Stimulated activated naive CD8-positive, alpha-beta T cell treated with anti-CD3 and anti-CD28 coated beads, Interleukin-15, amount 100 ng/mL, for 72 hours (primary cell): ENCODE measurements around the gene CYP4F2.
"Not testable (repeated sequence)": the region's sequence is repeated elsewhere in the genome, so short reads cannot be mapped to it uniquely, and the experiment has no call there.

Experiments
- ATAC-seq: fragments of 150-1000 bp; cut with Tn5 transposase; 2 replicates; pipeline ENCODE4 v1.10.0; 2021; ENCODE audit warnings: mild to moderate bottlenecking, moderate library complexity
- DNase-seq, 2 donors: peaks; one replicate each; pipeline ENCODE4 v3.0.0; 2021 to 2022
- H3K27ac Mint-ChIP-seq, 2 donors: one replicate each; pipeline ENCODE4 v1.8.0; 2022; ENCODE audit warnings: mild to moderate bottlenecking in 2 of 2, mixed read lengths in 2 of 2, moderate library complexity in 2 of 2
- H3K27me3 Mint-ChIP-seq: one replicate; pipeline ENCODE4 v1.8.0; 2022; ENCODE audit warnings: mixed read lengths
- H3K4me1 Mint-ChIP-seq: one replicate; pipeline ENCODE4 v1.8.0; 2022; ENCODE audit warnings: mild to moderate bottlenecking, mixed read lengths
- H3K4me3 Mint-ChIP-seq, 2 donors: one replicate each; pipeline ENCODE4 v1.8.0; 2022; ENCODE audit warnings: mild to moderate bottlenecking in 2 of 2, mixed read lengths in 2 of 2, moderate library complexity in 1 of 2
- H3K9me3 Mint-ChIP-seq, 2 donors: one replicate each; pipeline ENCODE4 v1.8.0; 2022; ENCODE audit warnings: mixed read lengths in 2 of 2

The CYP4F2 gene, protein sequence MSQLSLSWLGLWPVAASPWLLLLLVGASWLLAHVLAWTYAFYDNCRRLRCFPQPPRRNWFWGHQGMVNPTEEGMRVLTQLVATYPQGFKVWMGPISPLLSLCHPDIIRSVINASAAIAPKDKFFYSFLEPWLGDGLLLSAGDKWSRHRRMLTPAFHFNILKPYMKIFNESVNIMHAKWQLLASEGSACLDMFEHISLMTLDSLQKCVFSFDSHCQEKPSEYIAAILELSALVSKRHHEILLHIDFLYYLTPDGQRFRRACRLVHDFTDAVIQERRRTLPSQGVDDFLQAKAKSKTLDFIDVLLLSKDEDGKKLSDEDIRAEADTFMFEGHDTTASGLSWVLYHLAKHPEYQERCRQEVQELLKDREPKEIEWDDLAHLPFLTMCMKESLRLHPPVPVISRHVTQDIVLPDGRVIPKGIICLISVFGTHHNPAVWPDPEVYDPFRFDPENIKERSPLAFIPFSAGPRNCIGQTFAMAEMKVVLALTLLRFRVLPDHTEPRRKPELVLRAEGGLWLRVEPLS

DNA sequence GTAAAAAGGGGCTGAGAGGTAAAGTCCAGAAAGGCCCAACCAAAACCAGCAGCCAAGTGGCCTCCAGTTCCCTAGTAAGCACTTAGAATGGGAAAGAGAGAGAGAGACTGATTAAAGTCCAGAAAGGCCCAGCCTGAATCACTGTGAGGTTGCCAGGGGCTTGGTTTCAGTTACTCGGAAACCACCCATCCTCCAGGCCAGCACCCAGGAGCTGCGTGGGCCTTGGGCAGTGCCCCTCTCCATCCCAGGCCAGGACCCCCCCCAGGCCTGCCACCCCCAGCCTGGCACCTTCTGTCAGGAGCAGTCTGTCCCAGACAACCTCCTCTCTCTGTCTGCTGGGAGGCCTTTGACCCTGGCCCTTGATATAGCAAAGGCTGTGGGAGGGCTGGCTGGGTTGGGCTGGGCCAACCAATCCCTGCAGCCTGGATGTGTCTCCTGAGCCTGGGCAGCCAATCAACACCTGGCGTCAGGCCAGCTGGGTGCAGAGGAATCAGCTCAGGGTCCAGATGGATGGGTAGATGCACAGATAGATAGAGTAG lies at the start of gene CYP4F2:
TSS of gene CYP4F2 (minus strand) at position 337 of the 539 bp plus-strand sequence. CDS start 463 bp downstream, outside the sequence.
- peaks cover 18% of the 10 kb centered on the region for H3K27me3 Mint-ChIP-seq

DNA sequence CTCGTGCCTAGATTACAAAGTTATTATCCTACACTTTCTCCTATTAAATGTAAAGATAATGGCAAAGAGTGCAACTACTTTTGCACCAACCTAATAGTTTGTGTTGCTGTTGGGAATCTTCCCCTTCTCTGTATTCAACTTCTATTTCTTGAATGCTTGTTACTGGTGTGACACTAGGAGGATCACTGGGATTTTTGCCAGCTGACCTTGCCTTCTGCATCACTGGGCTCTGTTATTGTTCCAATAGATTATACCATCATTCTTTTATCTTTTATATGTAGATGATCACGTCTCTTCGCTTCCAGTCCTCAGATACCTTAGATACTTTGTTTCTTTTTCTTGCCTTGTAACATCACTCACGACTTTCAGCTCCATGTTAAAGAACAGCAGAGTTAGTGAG lies 47.4 kb upstream of the CYP4F2 start:
- no peak overlapping the region for H3K27ac Mint-ChIP-seq
- DNase-seq, result no peak
- no peak for ATAC-seq
- H3K4me3 Mint-ChIP-seq, result no peak overlapping the region
- peaks cover 20 to 21% of the 10 kb centered on the region in 2 donors for H3K9me3 Mint-ChIP-seq
- peaks cover 41% of the 10 kb centered on the region for H3K27me3 Mint-ChIP-seq
- H3K4me1 Mint-ChIP-seq, result no peaks in the 10 kb centered on the region

More for the DNA sequence above, at the start of gene CYP4F2:
- DNase-seq (no peak), ATAC-seq (no peak)
- Mint-ChIP-seq H3K9me3 (no peaks in the 10 kb centered on the region), H3K27ac (peak within 1 kb of the TSS in 1 of 2 donors; percentile 15), H3K4me3 (no peak within 1 kb of the TSS), H3K4me1 (peaks cover 7% of the 10 kb centered on the region)

DNA sequence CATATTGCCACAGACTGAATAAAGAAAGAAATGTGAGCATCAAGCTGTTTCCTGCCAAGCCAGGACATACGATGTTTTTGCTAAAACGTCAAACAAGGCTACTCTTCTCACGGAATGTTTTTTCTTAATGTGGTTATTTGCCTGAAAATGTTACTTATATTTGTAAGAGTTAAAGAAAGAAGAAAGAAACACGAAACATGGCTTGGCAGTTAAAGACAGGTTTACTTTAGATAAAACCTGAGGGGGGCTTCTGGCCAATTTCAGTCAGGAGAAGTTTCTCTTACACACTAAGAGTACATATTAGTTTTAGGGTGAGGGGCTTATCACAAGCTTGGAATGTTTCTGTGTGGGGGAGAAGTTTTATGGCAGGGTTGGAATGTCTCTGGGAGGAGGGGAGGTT lies 46.5 kb upstream of the CYP4F2 start:
- no peak for DNase-seq
- no peak overlapping the region for H3K4me3 Mint-ChIP-seq
- H3K27ac Mint-ChIP-seq, result peak overlapping the region in 1 of 2 donors; percentile 15
- peaks cover 38% of the 10 kb centered on the region for H3K27me3 Mint-ChIP-seq
- no peak for ATAC-seq
- no peaks in the 10 kb centered on the region for H3K4me1 Mint-ChIP-seq
- peaks cover 12 to 14% of the 10 kb centered on the region in 2 donors for H3K9me3 Mint-ChIP-seq

DNA sequence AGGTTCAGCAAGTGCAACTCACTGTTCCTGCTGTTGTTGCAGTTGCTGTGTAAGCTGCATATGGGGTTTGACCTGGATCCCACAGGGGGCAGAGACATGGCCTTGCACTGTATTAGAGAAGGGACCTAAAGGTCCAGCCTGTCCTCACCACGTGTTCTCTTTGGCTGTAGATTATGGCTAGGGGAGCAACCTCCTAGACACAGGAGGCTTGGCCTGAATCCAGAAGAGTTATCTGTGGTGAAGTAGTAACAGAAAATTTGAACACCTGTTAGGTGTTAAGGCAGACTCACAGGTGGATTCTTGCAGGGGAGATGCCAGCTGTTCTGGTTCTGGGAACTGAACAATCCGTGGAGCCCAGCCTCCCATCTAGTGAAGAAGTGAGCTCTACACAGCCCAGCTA lies 39.9 kb upstream of the CYP4F2 start:
- peaks cover 0 to 3% of the 10 kb centered on the region in 2 donors for H3K9me3 Mint-ChIP-seq

DNA sequence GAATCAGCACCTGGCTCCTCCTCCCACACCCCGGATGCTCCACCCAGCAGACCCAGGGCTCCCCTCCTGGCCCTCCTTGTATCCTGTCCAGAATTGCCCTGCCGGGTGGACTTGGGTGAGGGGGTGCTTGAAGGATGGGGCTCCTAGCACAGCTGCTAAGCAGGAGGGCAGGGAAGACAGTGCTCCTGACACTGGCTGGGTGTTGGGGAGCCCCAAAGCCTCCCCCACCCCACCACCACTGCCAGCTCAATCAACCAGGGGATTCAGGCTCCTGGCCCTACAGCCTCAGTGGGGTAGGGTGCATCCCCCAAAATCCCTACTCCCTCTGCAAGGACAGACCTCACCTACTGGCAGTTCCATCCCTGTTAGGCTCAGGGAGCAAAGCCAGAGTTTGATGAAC lies 39.1 kb upstream of the CYP4F2 start:
- H3K27me3 Mint-ChIP-seq, result peaks cover 10% of the 10 kb centered on the region
- DNase-seq (no peak), ATAC-seq (no peak)
- H3K9me3 Mint-ChIP-seq, result peaks cover 0 to 3% of the 10 kb centered on the region in 2 donors
- H3K4me3 Mint-ChIP-seq, result no peak overlapping the region
- no peak overlapping the region for H3K27ac Mint-ChIP-seq
- peaks cover 7% of the 10 kb centered on the region for H3K4me1 Mint-ChIP-seq

More for the DNA sequence above, 39.9 kb upstream of the CYP4F2 start:
- peaks cover 15% of the 10 kb centered on the region for H3K27me3 Mint-ChIP-seq
- ATAC-seq (no peak), DNase-seq (no peak)
- H3K4me1 Mint-ChIP-seq, result peaks cover 7% of the 10 kb centered on the region
- no peak overlapping the region for H3K27ac Mint-ChIP-seq
- no peak overlapping the region for H3K4me3 Mint-ChIP-seq

DNA sequence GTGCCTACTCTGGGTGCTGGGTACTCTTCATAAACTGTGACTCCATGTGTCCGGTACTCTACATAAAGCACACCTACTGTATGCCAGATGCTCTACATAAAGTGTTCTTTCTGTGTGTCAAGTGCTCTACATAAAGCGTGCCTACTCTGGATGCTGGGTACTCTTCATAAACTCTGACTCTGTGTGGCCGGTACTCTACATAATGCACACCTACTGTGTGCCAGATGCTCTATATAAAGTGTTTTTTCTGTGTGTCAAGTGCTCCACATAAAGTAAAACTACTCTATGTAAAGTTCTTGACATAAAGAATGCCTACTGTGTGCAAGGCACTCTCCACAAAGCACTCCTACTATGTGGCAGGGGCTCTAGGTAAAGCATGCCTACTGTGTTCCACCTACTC lies 38.3 kb upstream of the CYP4F2 start:
- H3K4me1 Mint-ChIP-seq, result peaks cover 7% of the 10 kb centered on the region
- H3K4me3 Mint-ChIP-seq, result no peak overlapping the region
- H3K9me3 Mint-ChIP-seq, result peaks cover 4 to 5% of the 10 kb centered on the region in 2 donors
- H3K27me3 Mint-ChIP-seq, result peaks cover 13% of the 10 kb centered on the region
- no peak for ATAC-seq
- H3K27ac Mint-ChIP-seq, result no peak overlapping the region
- no peak for DNase-seq

DNA sequence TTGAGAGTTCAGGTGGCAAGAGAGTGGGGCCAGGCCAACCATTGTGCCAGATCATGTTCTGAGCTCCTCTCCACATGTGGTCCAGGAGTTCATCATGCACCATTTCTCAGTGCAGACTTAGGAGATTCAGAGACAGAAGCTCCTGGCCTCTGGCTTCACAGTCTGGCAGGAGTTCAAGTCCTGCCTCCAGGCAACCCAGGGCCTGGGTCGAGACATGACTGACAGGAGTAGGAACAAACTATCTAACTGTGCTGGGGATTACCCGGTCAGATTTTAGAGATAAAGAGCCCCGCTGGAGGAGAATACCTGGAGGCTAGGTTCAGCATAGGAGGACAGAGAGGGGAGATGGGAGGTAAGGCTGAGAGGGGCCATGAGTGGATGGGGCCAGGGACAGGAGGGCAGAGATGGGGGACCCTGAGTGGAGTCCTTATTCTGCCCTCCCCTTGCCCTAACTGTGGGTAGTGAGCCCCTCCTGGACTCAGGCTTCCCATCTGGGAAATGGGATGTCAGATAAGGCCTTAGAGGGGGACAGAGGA lies 37.4 kb upstream of the CYP4F2 start:
- ATAC-seq, result no peak
- Mint-ChIP-seq H3K4me3 (no peak overlapping the region), H3K4me1 (peaks cover 7% of the 10 kb centered on the region), H3K27me3 (peaks cover 12% of the 10 kb centered on the region), H3K9me3 (peaks cover 9 to 12% of the 10 kb centered on the region in 2 donors), H3K27ac (peak overlapping the region in 1 of 2 donors; percentile 8)
- DNase-seq, result no peak

DNA sequence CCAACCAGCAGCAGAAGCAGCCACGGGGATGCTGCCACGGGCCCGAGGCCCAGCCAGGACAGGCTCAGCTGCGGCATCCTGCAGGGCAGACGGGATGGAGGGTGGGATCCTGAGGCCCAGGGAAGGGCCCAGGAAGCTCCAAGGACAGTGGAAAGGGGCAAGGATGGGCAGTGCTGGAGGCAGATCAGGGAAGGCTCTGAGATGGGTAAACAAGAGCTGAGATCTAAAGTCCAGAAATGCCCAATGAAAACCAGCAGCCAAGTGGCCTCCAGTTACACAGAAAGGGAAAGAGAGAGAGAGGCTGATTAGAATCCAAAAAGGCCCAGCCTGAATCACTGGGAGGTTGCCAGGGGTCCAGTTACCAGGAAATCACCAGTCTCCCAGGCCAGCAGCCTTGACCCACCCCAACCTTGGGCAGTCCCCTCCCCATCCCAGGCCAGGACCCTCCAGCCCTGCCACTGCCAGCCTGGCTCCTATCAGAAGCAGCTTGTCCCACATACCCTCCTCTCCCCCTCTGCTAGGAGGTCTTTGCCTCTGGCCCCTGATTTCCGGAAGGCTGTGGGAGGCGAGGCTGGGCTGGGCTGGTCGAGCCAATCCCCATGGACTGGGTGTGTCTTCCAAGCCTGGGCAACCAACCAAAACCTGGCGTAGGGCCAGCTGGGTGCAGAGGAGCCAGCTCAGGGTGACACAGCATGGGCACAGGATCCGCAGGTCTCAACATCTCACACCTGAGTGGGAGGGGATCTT lies 36.6 kb upstream of the CYP4F2 start, which contains the start of gene CYP4F11:
TSS of gene CYP4F11 (minus strand) at position 198 of the 747 bp plus-strand sequence. CDS start at position 77, 121 bp downstream.
- Mint-ChIP-seq H3K9me3 (peaks cover 9 to 12% of the 10 kb centered on the region in 2 donors), H3K27me3 (peaks cover 20% of the 10 kb centered on the region), H3K27ac (peak within 1 kb of the TSS in 1 of 2 donors; percentile 8), H3K4me1 (peaks cover 7% of the 10 kb centered on the region), H3K4me3 (no peak within 1 kb of the TSS)
- ATAC-seq (no peak), DNase-seq (no peak)

DNA sequence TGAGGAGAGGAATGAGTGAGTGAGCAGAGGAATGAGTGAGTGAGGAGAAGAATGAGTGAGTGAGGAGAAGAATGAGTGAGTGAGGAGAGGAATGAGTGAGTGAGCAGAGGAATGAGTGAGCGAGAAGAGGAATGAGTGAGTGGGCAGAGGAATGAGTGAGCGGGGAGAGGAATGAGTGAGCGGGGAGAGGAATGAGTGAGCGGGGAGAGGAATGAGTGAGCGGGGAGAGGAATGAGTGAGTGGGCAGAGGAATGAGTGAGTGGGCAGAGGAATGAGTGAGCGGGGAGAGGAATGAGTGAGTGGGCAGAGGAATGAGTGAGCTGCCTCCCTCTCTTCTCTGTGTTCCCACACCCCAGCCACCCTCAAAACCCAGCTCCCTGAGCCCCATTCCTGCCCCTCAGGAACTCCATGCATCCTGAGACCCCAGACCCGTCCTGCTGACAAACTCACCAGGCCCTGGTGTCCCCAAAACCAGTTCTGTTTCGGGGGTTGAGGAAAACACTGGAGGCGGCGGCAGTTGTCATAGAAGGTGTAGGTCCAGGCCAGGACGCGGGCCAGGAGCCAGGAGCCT lies 36.0 kb upstream of the CYP4F2 start:
- Mint-ChIP-seq H3K9me3 (peaks cover 9 to 12% of the 10 kb centered on the region in 2 donors), H3K27me3 (peaks cover 26% of the 10 kb centered on the region)
- H3K4me3 Mint-ChIP-seq, H3K4me1 Mint-ChIP-seq, H3K27ac Mint-ChIP-seq, ATAC-seq: not testable (repeated sequence)
- peak in 1 of 2 donors; percentile 49 for DNase-seq

DNA sequence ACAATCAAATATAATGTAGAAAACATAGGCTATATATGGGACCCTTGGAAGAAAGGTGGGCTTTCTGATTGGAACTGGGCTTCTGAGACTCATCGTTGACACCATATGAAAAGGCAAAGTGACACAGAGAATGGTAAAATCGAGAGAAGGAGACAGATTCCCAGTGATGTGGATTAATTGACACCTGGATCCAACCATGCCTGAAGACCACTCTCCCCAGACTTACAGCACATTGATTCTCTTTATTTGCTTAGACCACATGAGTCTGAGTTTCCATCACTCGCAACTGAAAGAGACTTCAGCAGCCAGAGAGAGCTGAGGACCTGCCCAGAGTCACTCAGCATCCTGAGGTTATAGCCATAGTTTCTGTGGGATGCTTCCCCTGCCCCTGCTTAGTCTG lies 30.4 kb upstream of the CYP4F2 start:
- no peak for ATAC-seq
- Mint-ChIP-seq H3K9me3 (peaks cover 8 to 9% of the 10 kb centered on the region in 2 donors), H3K4me1 (no peaks in the 10 kb centered on the region), H3K27me3 (peaks cover 51% of the 10 kb centered on the region), H3K27ac (no peak overlapping the region), H3K4me3 (no peak overlapping the region)
- DNase-seq, result no peak

DNA sequence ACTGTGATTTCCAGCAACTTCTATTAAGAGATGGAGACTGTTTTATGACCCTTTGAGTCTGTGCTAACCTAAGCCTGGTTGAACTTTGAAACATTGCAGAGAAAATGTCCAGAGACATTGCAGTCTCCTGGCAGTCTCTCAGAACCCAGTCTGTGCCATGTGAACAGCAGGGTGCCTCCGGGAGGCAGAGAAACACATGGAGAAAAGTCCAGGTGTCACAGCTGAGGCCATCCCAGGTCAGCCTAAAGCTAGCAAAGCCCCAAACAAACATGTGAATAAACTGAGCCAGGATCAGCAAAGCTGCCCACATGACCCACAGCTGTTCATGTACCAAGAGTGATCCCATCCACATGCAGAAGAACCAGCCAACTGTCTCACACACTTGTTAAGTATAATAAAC lies 28.6 kb upstream of the CYP4F2 start:
- H3K9me3 Mint-ChIP-seq, result peaks cover 8% of the 10 kb centered on the region in 2 donors
- H3K27me3 Mint-ChIP-seq, result peaks cover 50% of the 10 kb centered on the region
- no peak overlapping the region for H3K27ac Mint-ChIP-seq
- no peak overlapping the region for H3K4me3 Mint-ChIP-seq
- ATAC-seq, result no peak
- DNase-seq, result no peak
- no peaks in the 10 kb centered on the region for H3K4me1 Mint-ChIP-seq

DNA sequence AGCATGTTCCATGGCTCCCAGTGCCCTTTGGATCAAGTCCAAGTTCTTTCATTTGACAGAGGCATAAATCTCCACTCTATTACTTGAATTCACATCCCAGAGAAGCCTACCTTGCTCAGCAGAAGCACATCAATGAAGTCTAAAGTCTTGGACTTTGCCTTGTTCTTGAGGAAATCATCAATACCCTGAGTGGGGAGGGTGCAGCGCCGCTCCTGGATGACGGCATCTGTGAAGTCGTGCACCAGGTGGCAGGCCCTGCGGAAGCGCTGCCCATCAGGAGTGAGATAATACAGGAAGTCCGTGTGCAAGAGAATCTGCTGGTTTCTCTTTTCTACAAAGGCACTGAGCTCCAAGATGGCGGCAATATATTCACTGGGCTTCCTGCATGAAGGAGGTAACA lies 25.8 kb upstream of the CYP4F2 start:
- DNase-seq, result no peak
- H3K4me3 Mint-ChIP-seq, result no peak overlapping the region
- H3K4me1 Mint-ChIP-seq, result no peaks in the 10 kb centered on the region
- H3K27ac Mint-ChIP-seq, result no peak overlapping the region
- no peaks in the 10 kb centered on the region for H3K9me3 Mint-ChIP-seq
- no peak for ATAC-seq
- peaks cover 23% of the 10 kb centered on the region for H3K27me3 Mint-ChIP-seq

DNA sequence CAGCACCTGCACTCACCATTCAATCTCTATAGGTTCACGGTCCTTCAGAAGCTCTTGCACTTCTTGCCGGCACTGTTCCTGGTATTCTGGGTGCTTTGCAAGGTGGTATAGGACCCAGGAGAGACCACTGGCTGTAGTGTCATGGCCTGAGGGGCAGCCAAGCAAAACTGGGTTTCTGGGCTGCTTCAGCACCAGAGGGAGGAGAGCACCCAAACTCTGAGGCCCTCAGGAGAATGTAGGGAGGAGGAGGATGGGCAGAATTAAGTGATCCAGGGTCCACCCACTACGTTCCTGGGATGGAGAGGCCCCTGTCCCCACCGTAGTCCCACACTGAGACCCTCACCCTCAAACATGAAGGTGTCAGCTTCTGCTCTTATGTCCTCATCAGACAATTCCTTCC lies 24.1 kb upstream of the CYP4F2 start:
- DNase-seq (no peak), ATAC-seq (no peak)
- no peak overlapping the region for H3K27ac Mint-ChIP-seq
- H3K27me3 Mint-ChIP-seq, result peaks cover 17% of the 10 kb centered on the region
- H3K4me1 Mint-ChIP-seq, result no peaks in the 10 kb centered on the region
- H3K9me3 Mint-ChIP-seq, result no peaks in the 10 kb centered on the region
- H3K4me3 Mint-ChIP-seq, result no peak overlapping the region

DNA sequence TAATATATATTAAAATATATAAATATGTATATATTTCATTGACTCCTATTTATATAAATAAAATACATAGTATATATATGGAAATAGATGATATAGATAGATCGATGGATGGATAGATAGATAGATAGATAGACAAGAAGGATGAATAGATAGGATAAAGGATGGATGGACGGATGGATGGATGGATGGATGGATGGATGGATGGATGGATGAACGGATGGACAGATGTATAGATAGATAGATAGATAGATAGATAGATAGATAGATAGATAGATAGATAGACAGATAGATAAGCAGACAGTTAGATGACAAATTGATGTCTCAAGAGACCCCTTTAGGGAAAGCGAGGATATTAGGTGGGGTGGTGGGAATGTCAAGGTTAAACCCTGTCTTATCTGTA lies 21.4 kb upstream of the CYP4F2 start:
- no peaks in the 10 kb centered on the region for H3K4me1 Mint-ChIP-seq
- peaks cover 14% of the 10 kb centered on the region for H3K27me3 Mint-ChIP-seq
- no peak overlapping the region for H3K27ac Mint-ChIP-seq
- H3K9me3 Mint-ChIP-seq, result peaks cover 5 to 10% of the 10 kb centered on the region in 2 donors
- no peak overlapping the region for H3K4me3 Mint-ChIP-seq
- DNase-seq (no peak), ATAC-seq (no peak)

DNA sequence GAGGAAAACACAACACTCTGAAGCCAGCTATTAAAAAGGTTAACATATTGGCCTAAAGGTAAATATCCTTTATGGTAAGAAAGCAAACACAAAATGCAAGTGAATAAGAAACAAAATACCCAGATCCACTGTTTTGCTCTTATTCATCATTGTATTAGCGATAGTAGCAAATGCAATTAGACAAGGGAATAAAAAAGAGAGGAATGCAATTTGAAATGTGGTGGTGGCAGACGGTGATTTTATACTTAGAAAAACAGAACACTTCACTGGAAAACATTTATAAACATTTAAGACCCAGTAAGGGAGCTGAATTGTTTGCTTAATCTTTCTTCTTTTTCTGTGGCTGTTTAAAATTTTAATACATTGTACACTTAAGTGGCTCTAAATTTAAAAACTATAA lies 17.2 kb upstream of the CYP4F2 start:
- peaks cover 52% of the 10 kb centered on the region for H3K27me3 Mint-ChIP-seq
- peaks cover 5 to 11% of the 10 kb centered on the region in 2 donors for H3K9me3 Mint-ChIP-seq
- H3K27ac Mint-ChIP-seq, result no peak overlapping the region
- peaks cover 10% of the 10 kb centered on the region for H3K4me1 Mint-ChIP-seq
- H3K4me3 Mint-ChIP-seq, result no peak overlapping the region
- no peak for DNase-seq
- ATAC-seq, result no peak
